OCI-LY7 (cell line): ENCODE results near the gene CTNNA2. TPM values are rescaled to one million over a fixed set of nuclear protein-coding genes. Genes with fewer than 3 reads are reported as not detected.

Experiments
- BruUV-seq: library from RNA; stranded (reverse); fragments of 400-500 nt; replicated peaks from 2 replicates; lab custom pipeline; 2021; lab: Mats Ljungman, UMichigan
- CTCF ChIA-PET: fragments of 300-600 bp; sonication (Branson Sonifier 250); formaldehyde crosslinking; loops from one replicate; lab custom pipeline; 2022; ENCODE audit warnings: antibody characterized with exemption; ENCODE audit not compliant: unreplicated experiment; lab: Charles Lee
- POLR2A ChIA-PET: fragments of 300-600 bp; sonication (Branson Sonifier 250); formaldehyde crosslinking; loops from one replicate; lab custom pipeline; 2022; ENCODE audit warnings: antibody characterized with exemption; lab: Charles Lee
- DNase-seq: peaks from one replicate; pipeline ENCODE4 v3.0.0-alpha.2; 2015; ENCODE audit warnings: low spot score
- H2AFZ ChIP-seq: fragments of 200-600 bp; sonication (generic), shearing (Covaris generic); 2 replicates; pipeline ENCODE4 v1.6.1; 2014; ENCODE audit warnings: mild to moderate bottlenecking, antibody characterized with exemption, low read length, moderate library complexity
- H3K27ac ChIP-seq: fragments of 200-600 bp; sonication (generic); 2 replicates; pipeline ENCODE4 v1.5.1; 2014; ENCODE audit warnings: mixed run types, low read depth, mild to moderate bottlenecking, moderate library complexity, low read length, inconsistent platforms; ENCODE audit not compliant: poor library complexity, severe bottlenecking
- H3K36me3 ChIP-seq: fragments of 200-600 bp; sonication (generic); 2 replicates; pipeline ENCODE4 v1.6.1; 2014; ENCODE audit warnings: mild to moderate bottlenecking, antibody characterized with exemption, low read length, moderate library complexity, mixed read lengths; ENCODE audit not compliant: insufficient read depth
- H3K4me1 ChIP-seq: fragments of 200-600 bp; sonication (generic); 2 replicates; pipeline ENCODE4 v1.5.1; 2014; ENCODE audit warnings: mild to moderate bottlenecking, low read length; ENCODE audit not compliant: insufficient read depth, poor library complexity, severe bottlenecking
- H3K4me2 ChIP-seq: fragments of 200-600 bp; sonication (generic); 2 replicates; pipeline ENCODE4 v1.6.1; 2014; ENCODE audit warnings: mild to moderate bottlenecking, low read length
- H3K4me3 ChIP-seq: fragments of 200-600 bp; sonication (generic); 2 replicates; pipeline ENCODE4 v1.5.1; 2014; ENCODE audit warnings: mild to moderate bottlenecking, low read depth, low read length; ENCODE audit not compliant: poor library complexity, severe bottlenecking
- H3K79me2 ChIP-seq: fragments of 200-600 bp; sonication (generic); 2 replicates; pipeline ENCODE4 v1.6.1; 2016; ENCODE audit warnings: low read depth, mild to moderate bottlenecking, low read length, moderate library complexity, mixed read lengths; ENCODE audit not compliant: insufficient read depth
- H3K9me2 ChIP-seq: fragments of 200-600 bp; sonication (generic); 2 replicates; pipeline ENCODE4 v1.6.1; 2016; ENCODE audit warnings: mild to moderate bottlenecking, low read length, mixed read lengths; ENCODE audit not compliant: insufficient read depth
- H3K9me3 ChIP-seq: fragments of 200-600 bp; sonication (generic); 2 replicates; pipeline ENCODE4 v1.6.1; 2014; ENCODE audit warnings: mild to moderate bottlenecking, mixed run types, low read length, mixed read lengths
- H4K20me1 ChIP-seq: fragments of 200-600 bp; sonication (generic); 2 replicates; pipeline ENCODE4 v1.6.1; 2014; ENCODE audit warnings: mild to moderate bottlenecking, antibody characterized with exemption, low read length, moderate library complexity, mixed read lengths; ENCODE audit not compliant: insufficient read depth
- CTCF ChIP-seq: fragments of 200-600 bp; sonication (generic); conservative IDR thresholded peaks from 2 replicates; pipeline ENCODE4 v1.5.1; 2014; ENCODE audit warnings: mild to moderate bottlenecking, antibody characterized with exemption, low read length, moderate library complexity, mixed read lengths
- EZH2phosphoT487 ChIP-seq: fragments of 200-600 bp; sonication (generic); IDR thresholded peaks from 2 replicates; pipeline ENCODE4 v1.6.1; 2018; ENCODE audit warnings: low read depth, borderline replicate concordance, mild to moderate bottlenecking, mixed run types, antibody characterized with exemption, low read length, moderate library complexity, mixed read lengths
- intact Hi-C: fragments of 100-400 bp; cut with micrococcal nuclease; formaldehyde crosslinking; loops from one replicate; pipeline ENCODE4 v1.10.0; 2022; ENCODE audit not compliant: unreplicated experiment
- total RNA-seq, 2 experiments: library from RNA; depleted of rRNA in 1 of 2; stranded (reverse); fragments of >200 nt in 1 of 2; shearing (Covaris generic) in 1 of 2; gene quantifications; 2 replicates each; pipeline ENCODE4 v1.2.3, GENCODE V29; 2014 to 2022

The CTNNA2 gene
- total RNA-seq, 2 experiments from 2014 or later = 0.19 to 2.7 TPM

GRCh38 chr2:79611448-79612016 is 98.7 kb downstream of the CTNNA2 start:
- Histone ChIP-seq H3K9me2 (no peaks in the 10 kb centered on the region), H2AFZ (no peak overlapping the region), H4K20me1 (no peaks in the 10 kb centered on the region), H3K27ac (no peak overlapping the region), H3K4me1 (no peaks in the 10 kb centered on the region), H3K4me3 (no peak overlapping the region), H3K9me3 (no peaks in the 10 kb centered on the region), H3K4me2 (no peak overlapping the region), H3K79me2 (no peaks in the 10 kb centered on the region), H3K36me3 (no peaks in the 10 kb centered on the region)
- intact Hi-C loops = no loop called here
- BruUV-seq = no TSS peak
- POLR2A ChIA-PET = no interaction called here
- CTCF ChIA-PET = no interaction called here
- DNase-seq = no peak
- TF ChIP-seq EZH2phosphoT487 (no peak), CTCF (no peak)

- ChIA-PET POLR2A (no interaction called here), CTCF (no interaction called here)
- no peaks in the 10 kb centered on the region for H3K79me2 ChIP-seq
- H4K20me1 ChIP-seq = no peaks in the 10 kb centered on the region
- no TSS peak for BruUV-seq
- no peaks in the 10 kb centered on the region for H3K9me3 ChIP-seq
- no peaks in the 10 kb centered on the region for H3K36me3 ChIP-seq
- H3K4me3 ChIP-seq = no peak overlapping the region
- no peak overlapping the region for H2AFZ ChIP-seq
- intact Hi-C loops = no loop called here
- H3K27ac ChIP-seq = no peak overlapping the region
- H3K9me2 ChIP-seq = no peaks in the 10 kb centered on the region
- no peak overlapping the region for H3K4me2 ChIP-seq
- DNase-seq = no peak
- TF ChIP-seq CTCF (no peak), EZH2phosphoT487 (no peak)
- H3K4me1 ChIP-seq = no peaks in the 10 kb centered on the region
Measured at GRCh38 chr2:79612999-79613398, 100.1 kb downstream of the CTNNA2 start.

GRCh38 chr2:79619442-79619841 is 106.6 kb downstream of the CTNNA2 start:
- Histone ChIP-seq H3K9me2 (no peaks in the 10 kb centered on the region), H3K27ac (no peak overlapping the region), H3K4me3 (no peak overlapping the region), H4K20me1 (no peaks in the 10 kb centered on the region), H2AFZ (no peak overlapping the region), H3K79me2 (no peaks in the 10 kb centered on the region), H3K9me3 (no peaks in the 10 kb centered on the region), H3K4me1 (no peaks in the 10 kb centered on the region), H3K4me2 (no peak overlapping the region), H3K36me3 (no peaks in the 10 kb centered on the region)
- ChIA-PET CTCF (no interaction called here), POLR2A (no interaction called here)
- TF ChIP-seq EZH2phosphoT487 (no peak), CTCF (no peak)
- DNase-seq = no peak
- intact Hi-C loops = no loop called here
- BruUV-seq = no TSS peak
